CD4-positive, alpha-beta T cell treated with Interleukin-15 for 1 hour (primary cell): ENCODE results near the gene MTARC2.

Experiments
- DNase-seq: peaks from one replicate; pipeline ENCODE4 v3.0.0-alpha.2; 2020

Gene MTARC2

GRCh38 chr1:220772846-220773245 lies 24.7 kb downstream of the MTARC2 start:
- no peak for DNase-seq

- DNase-seq = no peak
Observed at GRCh38 chr1:220775240-220775853, 27.2 kb downstream of the MTARC2 start.

GRCh38 chr1:220776254-220776653 lies 28.1 kb downstream of the MTARC2 start:
- DNase-seq = no peak

- peak; percentile 54 for DNase-seq
Observed at GRCh38 chr1:220776720-220777326, 28.7 kb downstream of the MTARC2 start.

GRCh38 chr1:220783453-220783852 lies 35.3 kb downstream of the MTARC2 start:
- no peak for DNase-seq

- DNase-seq = no peak
Observed at GRCh38 chr1:220784751-220785150, 36.6 kb downstream of the MTARC2 start.

GRCh38 chr1:220785166-220786056 lies 37.3 kb downstream of the MTARC2 start:
- DNase-seq = no peak

GRCh38 chr1:220786057-220786336 lies 37.9 kb downstream of the MTARC2 start:
- DNase-seq = no peak

- peak; percentile 24 for DNase-seq
Observed at GRCh38 chr1:220786337-220787068, 38.4 kb downstream of the MTARC2 start, which contains the start of gene MTARC1. MTARC1 (plus strand) TSS chr1:220786913; CDS start chr1:220786945, 32 bp downstream.

- no peak for DNase-seq
Observed at GRCh38 chr1:220787069-220787619, 39.0 kb downstream of the MTARC2 start.

GRCh38 chr1:220788900-220789299 lies 40.8 kb downstream of the MTARC2 start:
- no peak for DNase-seq

GRCh38 chr1:220789532-220790147 lies 41.5 kb downstream of the MTARC2 start:
- no peak for DNase-seq

GRCh38 chr1:220791285-220791684 lies 43.2 kb downstream of the MTARC2 start:
- no peak for DNase-seq

GRCh38 chr1:220791956-220792355 lies 43.8 kb downstream of the MTARC2 start:
- DNase-seq = no peak

- DNase-seq = no peak
Observed at GRCh38 chr1:220796530-220796929, 48.4 kb downstream of the MTARC2 start.

GRCh38 chr1:220797044-220797443 lies 48.9 kb downstream of the MTARC2 start:
- DNase-seq = no peak

GRCh38 chr1:220797553-220797952 lies 49.4 kb downstream of the MTARC2 start:
- DNase-seq = no peak

GRCh38 chr1:220798338-220798737 lies 50.2 kb downstream of the MTARC2 start:
- DNase-seq = no peak

GRCh38 chr1:220800262-220800661 lies 52.1 kb downstream of the MTARC2 start:
- no peak for DNase-seq

GRCh38 chr1:220803401-220804201 lies 55.5 kb downstream of the MTARC2 start:
- DNase-seq = no peak

- DNase-seq = no peak
Observed at GRCh38 chr1:220804202-220804586, 56.1 kb downstream of the MTARC2 start.

GRCh38 chr1:220806408-220806807 lies 58.3 kb downstream of the MTARC2 start:
- DNase-seq = no peak
